ENCODE results near the gene SLC28A1.
A peak's percentile ranks its signal among the peaks of the same experiment; 100 is the strongest.
"Not testable (repeated sequence)": the region's sequence is repeated elsewhere in the genome, so short reads cannot be mapped to it uniquely, and the experiment has no call there.

SLC28A1 gene

DNA sequence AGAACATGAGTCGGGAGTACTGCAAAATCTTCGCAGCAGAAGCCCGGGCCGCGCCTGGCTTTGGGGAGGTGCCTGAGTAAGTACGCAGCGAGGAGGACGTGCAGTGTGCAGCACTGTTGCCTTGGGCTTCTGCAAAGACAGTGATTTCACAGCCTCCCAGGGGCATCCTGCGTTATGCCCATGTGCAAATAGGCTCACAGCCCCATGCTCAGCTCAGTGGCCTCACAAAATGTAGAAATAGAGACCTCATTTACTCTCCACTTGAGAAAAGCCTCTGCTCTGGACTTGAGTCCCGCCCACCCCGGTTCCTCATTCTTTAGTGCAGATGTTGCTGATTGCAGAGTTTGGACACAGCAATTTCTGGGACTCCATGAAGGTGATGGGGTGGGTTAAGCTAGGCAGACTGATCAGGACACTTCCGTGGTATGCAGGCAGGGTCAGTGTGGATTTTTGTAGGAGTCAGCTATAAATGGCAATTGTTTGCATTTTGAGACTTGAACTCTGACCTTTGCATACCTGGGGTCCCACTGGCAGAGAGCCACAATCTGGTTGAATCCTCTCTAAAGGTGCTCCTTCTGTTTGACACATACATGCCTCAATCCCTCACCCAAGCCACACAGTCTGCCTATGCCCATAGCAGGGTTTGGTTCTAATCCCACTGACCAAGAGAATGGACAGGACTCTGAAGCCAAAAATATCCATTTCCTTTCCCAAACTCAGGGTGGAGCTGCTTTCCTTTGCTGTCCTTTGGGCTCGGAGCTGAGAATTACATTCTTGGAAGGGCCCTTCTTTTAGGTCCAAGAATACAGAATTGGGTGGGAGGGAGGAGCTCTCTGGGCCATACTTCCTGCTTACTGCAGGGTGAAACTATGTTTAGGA, 20.7 kb upstream of the SLC28A1 start:
- DNase-seq: no peak

DNA sequence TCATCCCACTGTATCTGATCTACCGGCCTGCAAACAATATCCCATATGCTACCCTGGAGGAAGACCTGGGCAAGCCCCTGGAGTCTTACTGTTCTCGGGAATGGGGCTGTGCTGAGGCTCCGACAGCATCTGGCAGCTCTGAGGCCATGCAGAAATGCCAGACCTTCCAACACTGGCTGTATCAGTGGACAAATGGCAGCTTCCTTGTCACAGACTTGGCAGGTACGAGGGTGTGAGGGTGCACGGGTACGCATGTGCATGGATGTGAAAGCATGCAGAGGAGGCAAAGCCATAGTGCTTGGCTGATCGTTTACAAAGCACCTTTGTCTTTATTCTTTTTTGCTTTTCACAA, 20.0 kb upstream of the SLC28A1 start:
- no peak for DNase-seq

DNA sequence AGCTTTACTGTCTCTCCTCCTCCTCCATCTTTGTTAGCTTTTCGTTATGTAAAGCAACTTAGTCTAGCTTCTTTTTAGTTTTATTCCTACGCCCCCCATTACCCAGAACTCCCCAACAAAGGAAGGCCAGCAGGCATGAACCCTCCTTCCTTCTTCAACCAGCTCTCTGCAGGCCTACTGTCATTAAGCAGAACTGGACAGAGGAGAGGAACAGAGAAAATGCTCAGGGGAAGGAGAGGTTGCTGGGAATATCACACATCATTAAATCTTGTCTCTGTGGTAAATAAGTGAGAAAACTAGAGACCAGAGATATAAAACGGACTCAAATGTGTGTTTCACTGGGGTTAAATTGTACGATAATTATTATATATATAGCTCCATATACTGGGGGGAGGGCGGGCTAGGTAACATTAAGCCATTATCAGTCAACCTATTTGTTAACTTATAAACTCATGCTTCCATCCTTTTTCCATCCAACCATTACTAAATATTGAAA, 19.3 kb upstream of the SLC28A1 start:
- no peak for DNase-seq

DNA sequence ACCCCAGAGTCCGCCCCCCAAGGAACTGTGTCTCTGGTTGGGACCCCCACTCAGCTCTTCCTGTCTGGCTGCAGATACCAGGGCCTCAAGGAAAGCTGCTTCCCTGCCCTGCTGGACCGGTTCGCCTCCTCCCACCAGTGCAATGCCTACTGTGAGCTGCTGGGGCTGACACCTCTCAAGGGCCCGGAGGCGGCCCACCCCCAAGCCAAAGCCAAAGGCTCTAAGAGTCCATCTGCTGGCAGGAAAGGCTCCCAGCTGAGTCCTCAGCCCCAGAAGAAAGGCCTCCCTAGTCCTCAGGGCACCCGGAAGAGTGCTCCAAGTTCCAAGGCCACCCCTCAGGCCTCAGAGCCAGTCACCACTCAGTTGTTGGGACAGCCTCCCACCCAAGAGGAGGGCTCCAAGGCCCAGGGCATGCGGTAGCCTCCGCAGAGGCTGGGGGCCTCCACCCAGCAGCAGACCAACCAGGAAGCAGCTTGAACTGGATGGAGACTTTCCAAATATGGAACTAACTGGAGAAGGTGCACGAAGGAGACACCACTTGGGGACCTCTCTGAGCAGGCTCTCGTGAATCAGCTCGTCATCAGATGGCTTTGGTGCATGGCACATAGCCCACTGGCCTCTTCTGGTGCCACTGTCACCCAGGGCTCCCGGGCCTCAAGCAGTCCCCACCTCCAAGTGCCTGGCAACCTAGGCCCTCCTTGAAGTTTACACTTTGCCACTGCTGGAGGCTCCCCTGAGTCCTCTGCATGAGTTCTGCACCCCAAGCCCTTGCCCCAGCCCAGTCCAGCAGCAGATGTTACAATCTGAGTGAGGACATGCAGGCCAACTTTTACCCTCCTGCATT, 16.2 kb upstream of the SLC28A1 start:
- DNase-seq: no peak

DNA sequence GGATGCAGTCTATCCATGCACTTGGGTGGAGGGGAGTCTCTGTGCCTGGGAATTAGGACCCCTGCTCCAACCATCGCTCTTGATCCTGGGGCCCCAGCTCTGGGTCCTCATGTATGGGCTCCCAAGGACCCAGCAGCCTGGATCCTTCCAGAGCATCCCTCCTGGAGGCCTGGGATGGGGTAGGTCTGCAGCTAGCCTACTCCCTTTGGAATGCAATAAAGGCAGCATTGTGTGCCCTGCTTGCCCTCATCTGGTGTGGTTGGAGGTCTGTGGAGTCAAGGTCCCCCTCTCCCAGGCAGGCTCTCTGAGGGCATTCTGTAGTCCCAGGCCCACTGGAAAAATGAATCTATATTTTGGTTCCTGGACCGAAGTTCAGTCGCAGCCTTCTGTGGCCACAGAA, 15.0 kb upstream of the SLC28A1 start:
- DNase-seq: no peak

DNA sequence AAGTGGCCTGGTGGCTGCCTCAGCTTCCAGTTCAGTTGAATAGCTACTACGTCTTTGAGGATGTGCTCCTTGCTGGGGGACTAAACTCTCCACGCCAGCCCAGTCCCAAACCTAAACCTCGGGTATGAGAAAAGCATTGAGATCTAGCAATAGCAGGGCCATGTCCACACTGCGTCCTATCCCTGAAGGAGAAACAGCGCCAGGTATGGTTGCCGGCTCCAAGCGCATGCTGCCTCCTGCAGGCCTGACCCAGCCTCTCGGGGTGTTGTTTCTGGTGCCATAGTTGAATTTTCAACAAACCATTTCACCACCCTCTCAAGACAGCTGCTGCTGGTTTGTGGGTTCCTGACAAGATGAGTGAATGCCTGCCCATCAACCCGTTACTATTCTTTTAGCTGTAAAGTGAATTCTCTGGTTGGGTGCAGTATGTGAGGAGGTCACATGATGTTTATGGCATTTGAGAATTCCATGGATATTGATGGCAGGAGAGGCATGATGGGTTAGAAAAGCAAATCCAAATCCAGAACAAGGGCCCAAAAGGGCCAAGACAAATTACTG, 13.0 kb upstream of the SLC28A1 start:
- DNase-seq: no peak

DNA sequence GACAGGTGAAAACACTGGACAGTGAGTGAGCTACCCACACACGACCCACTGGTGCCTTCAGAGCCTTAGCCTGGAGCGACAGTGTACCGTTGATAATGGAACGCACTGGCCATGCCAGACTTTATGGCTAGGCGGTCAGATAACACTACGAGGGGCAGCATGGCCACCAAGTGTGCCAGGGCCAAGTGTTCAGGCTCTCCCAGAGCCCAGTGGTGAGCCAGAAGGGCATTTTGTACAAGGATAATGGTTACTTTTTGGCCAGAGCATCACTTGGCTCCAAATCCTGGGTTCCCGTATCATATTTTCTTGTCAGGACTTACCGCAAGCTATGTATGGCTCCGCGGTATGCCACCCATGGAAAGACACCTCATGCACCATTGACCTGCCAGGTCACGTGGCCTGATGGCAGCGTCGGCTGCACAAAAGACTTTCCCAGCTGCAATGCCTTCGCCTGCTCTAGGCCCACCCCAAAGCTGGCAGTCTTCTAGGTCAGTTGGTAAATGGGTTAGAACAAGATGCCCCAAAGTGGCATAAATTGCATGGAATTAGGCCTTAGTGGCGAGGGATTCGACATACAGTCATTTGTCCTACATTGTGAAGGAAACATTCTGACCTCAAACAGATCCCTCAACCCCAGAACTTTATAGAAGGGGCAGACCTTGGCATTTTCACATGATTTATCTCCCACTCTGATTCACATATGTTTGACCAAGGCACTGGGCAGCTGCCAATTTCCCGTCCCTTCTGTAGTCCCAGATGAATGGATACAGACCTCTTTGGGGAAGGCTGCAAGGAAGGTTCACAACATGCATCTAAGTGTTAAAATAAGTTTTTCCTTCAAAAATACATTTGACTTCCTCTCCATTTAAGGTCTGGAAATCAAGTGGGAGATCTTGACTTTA, 12.2 kb upstream of the SLC28A1 start:
- DNase-seq: peak; percentile 2

DNA sequence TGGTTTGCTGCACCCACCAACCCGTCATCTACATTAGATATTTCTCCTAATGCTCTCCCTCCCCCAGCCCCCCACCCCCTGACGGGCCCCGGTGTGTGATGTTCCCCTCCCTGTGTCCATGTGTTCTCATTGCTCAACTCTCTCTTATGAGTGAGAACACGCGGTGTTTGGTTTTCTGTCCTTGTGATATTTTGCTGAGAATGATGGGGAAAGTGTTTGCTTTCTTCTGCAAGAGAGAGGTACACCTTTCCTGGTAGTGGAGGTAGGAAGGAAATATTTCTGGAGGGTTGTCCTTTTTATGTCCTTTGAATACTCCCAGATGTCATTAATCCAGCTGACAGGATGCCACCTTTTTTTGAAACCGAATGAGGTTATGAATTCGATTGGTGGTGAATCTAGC, 10.5 kb upstream of the SLC28A1 start:
- no peak for DNase-seq

DNA sequence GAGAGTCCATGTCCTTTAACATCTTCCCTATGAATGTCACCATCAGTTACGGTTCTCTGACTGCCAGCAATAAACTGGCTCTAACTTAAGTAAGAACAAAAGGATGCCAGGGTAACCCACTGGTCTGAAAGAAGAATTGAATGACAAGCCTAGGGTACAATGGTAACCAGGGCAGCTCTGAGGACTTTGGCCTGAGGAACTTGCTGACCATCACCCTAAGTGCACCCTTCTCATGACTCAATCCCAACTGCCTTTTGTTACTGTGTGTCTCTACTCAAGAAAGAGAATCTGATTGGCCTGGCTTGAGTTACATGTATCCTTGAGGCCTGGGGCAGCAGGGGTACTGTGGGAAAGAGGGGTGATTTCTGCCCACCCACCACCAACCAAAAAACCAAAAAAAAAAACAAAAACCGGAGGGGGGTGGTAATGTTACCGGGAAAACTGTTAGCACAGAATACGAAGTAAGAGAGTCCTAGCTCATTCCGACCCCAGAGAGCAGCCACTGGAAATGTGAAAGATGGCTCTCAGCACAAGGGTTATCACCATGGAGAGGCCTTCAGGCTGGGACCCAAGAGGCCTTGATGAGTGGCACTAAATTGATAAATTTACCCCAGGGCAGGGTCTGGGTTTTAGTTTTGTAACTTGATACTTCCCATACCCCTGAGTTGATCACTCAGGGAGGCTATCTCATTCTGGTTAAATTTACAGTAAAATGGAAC, 9.3 kb upstream of the SLC28A1 start:
- no peak for DNase-seq

DNA sequence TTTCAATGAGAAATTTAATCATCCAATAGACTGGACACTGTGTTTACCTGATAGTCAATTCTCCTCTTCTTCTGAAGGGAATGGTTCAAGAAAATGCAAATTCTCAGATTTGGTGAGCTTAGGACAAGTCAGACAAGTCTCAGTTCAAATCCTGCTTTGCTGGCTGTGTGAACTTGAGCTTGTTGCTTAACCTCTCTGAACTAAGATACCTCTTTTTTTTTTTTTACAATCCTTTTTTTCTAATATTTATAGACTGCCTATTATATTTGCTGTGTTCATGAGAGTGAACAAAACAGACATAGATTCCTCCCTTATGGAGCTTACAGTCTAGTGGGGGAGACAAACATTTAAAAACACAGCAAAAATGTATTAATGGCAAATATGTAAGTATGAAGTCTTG, 8.2 kb upstream of the SLC28A1 start:
- DNase-seq: no peak

DNA sequence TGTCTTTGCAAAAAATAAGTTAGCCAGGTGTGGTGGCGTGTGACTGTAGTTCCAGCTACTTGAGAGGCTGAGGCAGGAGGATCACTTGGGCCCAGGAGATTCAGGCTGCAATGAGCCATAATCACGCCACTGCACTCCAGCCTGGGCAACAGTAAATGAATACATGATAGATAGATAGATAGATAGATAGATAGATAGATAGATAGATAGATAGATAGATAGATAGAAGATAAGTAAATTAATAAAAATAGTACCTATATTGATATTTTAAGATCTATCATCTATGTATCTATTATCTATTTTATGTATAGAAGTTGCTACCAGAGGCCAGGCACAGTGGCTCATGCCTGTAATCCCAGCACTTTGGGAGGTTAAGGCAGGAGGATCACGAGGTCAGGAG, 6.8 kb upstream of the SLC28A1 start:
- not testable (repeated sequence) for DNase-seq

DNA sequence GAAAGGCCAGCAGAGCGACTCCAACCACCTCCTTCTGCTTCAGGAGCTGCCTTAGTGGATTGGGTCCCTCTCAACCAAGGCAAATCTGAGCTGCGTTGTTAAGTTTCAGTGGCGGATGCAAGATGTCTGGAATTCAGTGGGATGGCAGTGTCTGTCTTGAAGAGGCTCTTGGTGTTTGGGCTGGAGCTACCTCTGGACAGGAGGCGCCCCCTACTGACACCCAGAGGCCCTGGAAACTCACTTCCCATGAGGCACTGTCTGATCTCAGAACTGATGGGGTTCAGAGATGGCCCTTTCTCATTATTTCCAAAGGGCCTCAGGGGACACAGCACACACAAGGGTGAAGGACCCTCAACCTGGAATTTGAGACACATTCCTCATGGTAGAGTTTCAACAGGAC, 6.0 kb upstream of the SLC28A1 start:
- no peak for DNase-seq

DNA sequence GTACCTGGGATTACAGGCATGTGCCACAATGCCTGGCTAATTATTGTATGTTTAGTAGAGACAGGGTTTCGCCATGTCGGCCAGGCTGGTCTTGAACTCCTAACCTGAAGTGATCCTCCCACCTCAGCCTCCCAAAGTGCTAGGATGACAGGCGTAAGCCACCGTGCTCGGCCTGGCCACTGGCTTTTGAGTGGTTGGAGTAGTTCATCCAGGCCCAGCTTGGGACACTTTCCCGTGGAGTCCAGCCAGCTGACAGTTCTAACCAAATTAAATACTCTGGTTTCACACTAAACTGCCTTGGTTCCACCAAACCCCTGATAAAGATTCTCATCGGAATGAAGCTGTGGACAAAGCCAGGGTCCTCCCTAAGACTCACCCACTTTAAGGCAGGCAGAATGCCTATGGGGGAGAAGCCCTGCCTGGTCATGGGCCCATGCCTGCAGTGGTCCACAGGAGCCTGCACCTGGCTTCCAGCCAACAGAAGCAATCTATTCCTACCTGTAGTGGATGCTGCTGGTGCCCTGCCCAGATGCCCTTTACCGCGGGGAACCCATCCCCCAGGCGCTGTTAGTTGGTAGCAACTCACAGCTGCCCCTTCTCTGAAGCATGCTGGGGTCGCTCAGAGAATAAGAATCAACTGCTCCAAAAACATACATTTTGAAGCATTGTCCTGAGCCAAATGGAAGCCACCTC, 5.2 kb upstream of the SLC28A1 start:
- no peak for DNase-seq

DNA sequence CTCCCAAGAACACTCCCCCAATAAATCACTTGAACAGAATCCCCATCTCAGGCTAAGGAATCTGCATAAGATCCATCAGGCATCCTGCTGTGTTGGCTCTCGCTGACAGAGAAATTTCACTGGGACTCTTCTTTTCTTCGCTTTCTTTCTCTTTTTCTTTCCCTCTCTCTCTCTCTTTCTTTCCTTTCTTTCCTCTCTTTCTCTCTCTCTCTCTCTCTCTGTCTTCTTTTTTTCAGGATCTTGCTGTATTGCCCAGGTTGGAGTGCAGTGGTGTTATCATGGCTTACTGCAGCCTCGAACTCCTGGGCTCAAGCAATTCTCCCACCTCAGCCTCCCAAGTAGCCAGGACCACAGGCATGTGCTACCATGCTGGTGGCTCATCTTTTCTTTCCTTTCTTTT, 4.5 kb upstream of the SLC28A1 start:
- no peak for DNase-seq

DNA sequence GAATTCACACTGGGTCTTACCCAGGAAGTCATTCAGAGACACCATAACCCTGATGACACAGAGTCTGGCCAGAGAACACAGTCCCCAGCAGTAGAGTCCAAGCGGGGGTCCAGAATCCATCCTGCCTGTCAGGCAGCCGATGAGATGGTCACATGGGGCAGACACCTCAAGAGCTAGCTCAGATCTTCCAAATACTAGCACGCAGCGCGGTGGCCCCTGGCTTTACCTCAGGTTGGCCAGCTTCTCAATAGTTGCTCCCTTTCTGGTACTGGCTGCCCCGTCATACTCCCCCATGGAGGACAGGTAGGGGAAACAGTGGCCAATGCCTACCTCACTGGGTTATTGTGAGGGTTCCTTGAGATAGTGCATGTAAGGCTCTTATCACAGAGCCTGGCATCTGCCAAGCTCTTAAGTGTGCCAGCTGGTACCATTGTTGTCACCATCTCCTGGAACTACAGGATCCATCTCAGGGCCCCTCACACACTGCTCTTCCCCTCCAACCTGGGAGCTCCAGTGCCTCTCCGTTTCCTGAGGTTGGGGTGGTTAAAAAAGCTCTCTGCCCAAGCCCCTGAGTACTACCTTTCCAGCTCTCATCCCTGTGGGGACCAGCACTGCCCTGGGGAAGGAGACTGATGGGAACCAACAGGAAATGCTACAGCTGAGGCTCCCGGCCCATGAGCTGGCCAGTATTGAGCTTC, 3.5 kb upstream of the SLC28A1 start:
- no peak for DNase-seq

DNA sequence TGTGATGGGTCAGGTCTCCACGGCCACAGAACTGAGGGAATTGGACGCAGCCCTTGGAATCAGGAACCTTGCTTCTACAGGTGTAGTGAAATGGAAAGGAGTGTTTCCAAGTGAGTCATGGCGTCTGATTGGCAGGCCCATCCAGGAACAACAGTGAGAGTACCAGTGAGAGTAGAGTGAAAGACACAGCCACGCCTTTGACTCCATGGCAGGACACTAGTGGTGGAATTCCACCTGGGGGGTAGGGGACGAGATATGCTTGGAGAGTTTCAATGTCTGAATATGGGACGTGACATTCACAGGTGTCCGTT, 3.0 kb upstream of the SLC28A1 start:
- no peak for DNase-seq

DNA sequence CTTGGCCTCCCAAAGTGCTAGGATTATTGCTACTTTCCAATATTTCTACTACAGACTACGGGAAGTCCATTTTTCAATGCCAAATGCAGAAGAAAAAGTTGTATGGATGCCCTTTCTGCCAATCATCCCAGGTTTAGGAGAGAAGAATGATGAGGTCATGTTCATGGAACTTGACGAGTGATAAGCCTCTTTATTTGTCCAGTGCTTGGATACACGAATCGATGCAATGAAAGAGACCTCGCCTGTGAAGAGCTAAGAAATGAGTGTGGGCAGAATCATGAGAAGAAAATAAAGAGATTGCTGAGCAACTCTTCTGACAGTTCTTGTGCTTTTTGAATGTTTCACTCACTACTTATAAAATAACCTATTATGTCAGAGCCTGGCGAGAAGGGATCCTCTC, 996 bp upstream of the SLC28A1 start:
- DNase-seq: no peak

DNA sequence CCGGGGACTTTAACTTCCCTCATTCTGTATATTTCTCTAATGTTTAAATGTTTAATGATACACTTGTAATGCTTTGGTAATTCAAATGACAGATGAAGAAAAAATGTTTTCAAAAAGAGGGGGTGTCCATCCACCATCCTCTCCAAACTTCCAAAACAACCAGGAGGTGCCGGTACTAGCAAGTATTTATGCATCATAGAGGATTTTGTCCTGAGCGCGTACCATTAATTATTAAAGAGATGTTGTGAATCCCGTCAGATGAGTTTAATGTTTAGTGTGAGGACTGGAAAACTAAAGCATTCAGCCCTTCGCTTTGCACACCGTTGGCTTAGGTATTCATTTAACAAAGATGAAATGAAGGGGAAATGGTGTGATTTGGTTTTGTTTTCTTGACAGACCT, 1.3 kb downstream of the SLC28A1 start:
- no peak for DNase-seq

DNA sequence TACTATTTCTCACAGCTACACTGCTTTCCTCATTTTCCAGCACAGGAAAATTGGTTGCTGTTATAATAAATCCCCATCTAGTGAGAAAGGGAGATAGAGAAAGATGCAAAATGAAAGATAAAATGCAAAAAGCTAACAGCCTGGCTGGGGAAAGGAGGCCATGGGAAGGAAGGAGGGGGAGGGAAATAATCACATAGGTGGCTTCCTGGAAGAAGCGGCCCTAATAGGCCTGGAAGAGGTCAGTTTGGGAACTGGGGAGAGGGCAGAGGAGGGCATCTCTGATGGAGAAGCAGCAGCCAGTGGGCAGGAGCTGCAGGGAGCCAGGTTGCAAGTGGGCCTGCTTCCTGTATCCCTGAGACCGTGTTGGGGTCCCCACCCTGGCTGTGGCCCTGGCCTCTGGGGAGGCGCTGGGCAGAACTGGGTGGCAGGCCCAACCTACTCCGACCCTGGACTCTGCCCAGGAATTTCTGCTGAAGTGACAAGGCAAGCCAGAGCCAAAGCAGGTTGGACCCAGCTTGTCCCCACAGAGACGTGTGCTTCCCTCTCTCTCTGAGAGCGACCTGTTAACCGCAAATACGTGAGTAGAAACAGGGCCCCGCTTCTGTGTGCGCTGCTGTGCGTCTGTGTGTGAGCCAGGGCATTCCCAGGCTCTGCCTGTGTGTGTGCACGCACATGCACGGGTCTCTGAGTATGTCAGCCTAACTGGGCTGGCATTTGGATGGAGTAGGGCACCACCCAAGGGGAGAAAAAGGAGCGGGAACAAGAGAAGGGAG, 1.9 kb downstream of the SLC28A1 start:
- no peak for DNase-seq

DNA sequence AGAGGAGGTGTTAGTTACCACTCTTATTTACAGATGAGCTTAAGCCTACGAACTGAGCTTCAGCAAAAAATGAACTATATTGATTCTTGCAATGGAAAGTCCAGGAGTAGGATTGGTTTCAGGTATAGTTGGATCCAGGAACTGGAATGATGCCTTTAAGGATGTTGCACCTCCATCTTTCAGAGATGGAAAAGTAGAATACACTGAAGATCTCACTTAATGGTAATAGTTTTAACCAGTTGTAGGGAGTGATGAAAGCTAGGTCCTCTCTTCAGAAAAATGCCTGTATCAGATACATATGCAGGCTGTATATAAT, 2.5 kb downstream of the SLC28A1 start:
- no peak for DNase-seq

Data from SHP77 treated with DMSO at 0.1 percent for 48 hours (cell line).